Measurements from ENCODE around the gene POU6F1. TPM values are rescaled to one million over a fixed set of nuclear protein-coding genes. Genes with fewer than 3 reads are reported as not detected.

The POU6F1 gene
- total and polyA plus RNA-seq, 9 of the 15 experiments (the other 6 are each of a cell fraction or from before 2014, with no cell fraction given) = 0.14 to 3.3 (median 1.1) TPM

GRCh38 chr12:51246254-51246853, 28.5 kb upstream of the POU6F1 start (continued):
- TF ChIP-seq RBM14 (IDR thresholded peaks at IDR 0.05; ENCODE audit: borderline replicate concordance, insufficient read depth, low read depth, low read length) (no peak), SMARCE1 (IDR thresholded peaks at IDR 0.05) (peak; percentile 83), RBM15 (IDR thresholded peaks at IDR 0.05; ENCODE audit: insufficient read depth, low read length) (no peak), TBL1XR1 (IDR thresholded peaks at IDR 0.05; ENCODE audit: low read length in 2 of 2) (peak in 1 of 2 experiments; percentile 61; a peak in 1 of 4 replicates), MTA2 (IDR thresholded peaks at IDR 0.05; ENCODE audit: low read depth) (peak; percentile 36; the same call in 1 of the 2 replicates), MCM7 (IDR thresholded peaks at IDR 0.05) (no peak), TSC22D4 (tag; IDR thresholded peaks at IDR 0.05) (no peak), SP1 (CRISPR knock-in tag; IDR thresholded peaks at IDR 0.05) (no peak; the same call in 1 of the 2 replicates), FOXP1 (CRISPR knock-in tag; IDR thresholded peaks at IDR 0.05) (no peak), POLR3G (IDR thresholded peaks at IDR 0.05; ENCODE audit: extremely low read depth, insufficient read length, insufficient replicate concordance) (no peak), DPF2 (IDR thresholded peaks at IDR 0.05) (peak; percentile 92), PHF21A (IDR thresholded peaks at IDR 0.05; ENCODE audit: borderline replicate concordance, low read depth) (peak; percentile 76), SIN3A (IDR thresholded peaks at IDR 0.05; ENCODE audit: borderline replicate concordance in 2 of 2, control insufficient read depth in 1 of 2, low read depth in 2 of 2, low read length in 2 of 2) (no peak; a peak in 1 of 4 replicates), MLLT1 (IDR thresholded peaks at IDR 0.05) (peak in 1 of 2 experiments; percentile 70; a peak in 2 of 4 replicates), C11orf30 (IDR thresholded peaks at IDR 0.05; ENCODE audit: low read depth) (no peak), ARID2 (IDR thresholded peaks at IDR 0.05) (no peak), ZBTB26 (CRISPR knock-in tag; IDR thresholded peaks at IDR 0.05) (peak; percentile 97), SMARCA4 (IDR thresholded peaks at IDR 0.05) (peak; percentile 85), ZSCAN29 (IDR thresholded peaks at IDR 0.05) (no peak), TAF7 (tag; IDR thresholded peaks at IDR 0.05) (peak; percentile 49), HNRNPLL (IDR thresholded peaks at IDR 0.05; ENCODE audit: low read depth, low read length, poor library complexity, severe bottlenecking) (peak; percentile 29), MED1 (CRISPR knock-in tag; IDR thresholded peaks at IDR 0.05; ENCODE audit: borderline replicate concordance) (no peak), RBM17 (IDR thresholded peaks at IDR 0.05; ENCODE audit: borderline replicate concordance, low read depth, low read length) (no peak), TCF7L2 (IDR thresholded peaks at IDR 0.05; ENCODE audit: low read depth, low read length) (no peak)
- TF ChIP-seq, protein P1, sequence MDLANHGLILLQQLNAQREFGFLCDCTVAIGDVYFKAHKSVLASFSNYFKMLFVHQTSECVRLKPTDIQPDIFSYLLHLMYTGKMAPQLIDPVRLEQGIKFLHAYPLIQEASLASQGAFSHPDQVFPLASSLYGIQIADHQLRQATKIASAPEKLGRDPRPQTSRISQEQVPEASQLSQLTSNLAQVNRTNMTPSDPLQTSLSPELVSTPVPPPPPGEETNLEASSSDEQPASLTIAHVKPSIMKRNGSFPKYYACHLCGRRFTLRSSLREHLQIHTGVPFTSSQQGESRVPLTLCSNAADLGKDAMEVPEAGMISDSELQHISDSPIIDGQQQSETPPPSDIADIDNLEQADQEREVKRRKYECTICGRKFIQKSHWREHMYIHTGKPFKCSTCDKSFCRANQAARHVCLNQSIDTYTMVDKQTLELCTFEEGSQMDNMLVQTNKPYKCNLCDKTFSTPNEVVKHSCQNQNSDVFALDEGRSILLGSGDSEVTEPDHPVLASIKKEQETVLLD (IDR thresholded peaks at IDR 0.05) = 0 out of 2 replicates have a peak, but pooled peaks have one; percentile 76
- TF ChIP-seq, protein P2, sequence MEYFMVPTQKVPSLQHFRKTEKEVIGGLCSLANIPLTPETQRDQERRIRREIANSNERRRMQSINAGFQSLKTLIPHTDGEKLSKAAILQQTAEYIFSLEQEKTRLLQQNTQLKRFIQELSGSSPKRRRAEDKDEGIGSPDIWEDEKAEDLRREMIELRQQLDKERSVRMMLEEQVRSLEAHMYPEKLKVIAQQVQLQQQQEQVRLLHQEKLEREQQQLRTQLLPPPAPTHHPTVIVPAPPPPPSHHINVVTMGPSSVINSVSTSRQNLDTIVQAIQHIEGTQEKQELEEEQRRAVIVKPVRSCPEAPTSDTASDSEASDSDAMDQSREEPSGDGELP (CRISPR knock-in tag; IDR thresholded peaks at IDR 0.05; ENCODE audit: borderline replicate concordance) = 0 out of 2 replicates have a peak, but pooled peaks have one; percentile 10

Data from K562 (cell line).